Measurements from ENCODE around the gene APPL1.

The APPL1 gene

GRCh38 chr3:57234613-57235575, 7.4 kb downstream of the APPL1 start:
- H3K27ac Mint-ChIP-seq, result no peak overlapping the region
- H3K9me3 Mint-ChIP-seq, result no peaks in the 10 kb centered on the region
- peaks cover 19% of the 10 kb centered on the region for H3K36me3 Mint-ChIP-seq
- DNase-seq, result no peak
- H3K4me3 Mint-ChIP-seq, result no peak overlapping the region
- H3K4me1 Mint-ChIP-seq, result peaks cover 14% of the 10 kb centered on the region
- H3K27me3 Mint-ChIP-seq, result no peaks in the 10 kb centered on the region
- CTCF ChIA-PET, result no interaction called here

DNA sequence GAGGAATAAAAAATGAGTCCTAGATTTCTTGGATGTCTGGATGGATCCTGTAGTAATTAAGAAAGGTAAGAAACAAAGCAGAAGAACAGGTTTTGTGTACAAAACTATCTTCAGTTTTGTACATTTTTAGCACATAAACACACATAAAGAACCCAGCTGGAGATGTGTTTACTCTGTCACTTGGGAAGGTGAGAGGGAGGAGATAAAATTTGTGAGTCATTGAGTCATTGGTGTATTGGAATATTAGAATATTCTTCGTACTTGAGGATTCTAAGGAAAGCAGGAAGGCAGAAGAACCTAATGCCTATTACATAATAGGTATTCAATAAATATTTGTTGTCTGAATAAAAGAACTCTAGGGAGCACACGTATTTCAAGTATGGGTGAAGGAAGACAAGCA, 17.4 kb downstream of the APPL1 start:
- CTCF ChIA-PET, result no interaction called here
- H3K27ac Mint-ChIP-seq, result no peak overlapping the region
- no peaks in the 10 kb centered on the region for H3K4me1 Mint-ChIP-seq
- no peak overlapping the region for H3K4me3 Mint-ChIP-seq
- no peaks in the 10 kb centered on the region for H3K9me3 Mint-ChIP-seq
- H3K27me3 Mint-ChIP-seq, result no peaks in the 10 kb centered on the region
- H3K36me3 Mint-ChIP-seq, result peaks cover 29% of the 10 kb centered on the region
- DNase-seq, result no peak

DNA sequence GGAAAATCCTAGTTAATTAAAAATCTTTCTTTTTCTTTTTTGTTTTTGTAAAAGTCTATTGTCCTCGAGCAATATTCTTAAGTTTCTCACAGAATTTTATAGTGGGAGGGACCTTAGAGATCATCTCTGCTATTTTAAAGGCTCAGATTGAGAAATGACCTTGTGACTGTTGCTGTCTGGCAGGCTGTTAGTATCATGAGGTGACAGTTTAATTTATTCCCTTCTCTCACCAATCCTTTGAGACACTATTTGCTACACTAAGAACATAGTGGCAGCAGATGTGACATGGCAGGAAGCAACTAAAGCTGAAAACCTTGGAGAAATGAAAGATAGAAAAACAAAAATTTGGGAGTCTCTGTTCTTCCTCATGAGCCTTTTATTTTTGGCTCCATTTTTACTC, 24.9 kb downstream of the APPL1 start:
- CTCF ChIA-PET, result no interaction called here
- Mint-ChIP-seq H3K4me1 (no peaks in the 10 kb centered on the region), H3K4me3 (no peak overlapping the region), H3K9me3 (no peaks in the 10 kb centered on the region), H3K27me3 (no peaks in the 10 kb centered on the region), H3K36me3 (peaks cover 24% of the 10 kb centered on the region), H3K27ac (peak overlapping the region; percentile 12)
- no peak for DNase-seq

DNA sequence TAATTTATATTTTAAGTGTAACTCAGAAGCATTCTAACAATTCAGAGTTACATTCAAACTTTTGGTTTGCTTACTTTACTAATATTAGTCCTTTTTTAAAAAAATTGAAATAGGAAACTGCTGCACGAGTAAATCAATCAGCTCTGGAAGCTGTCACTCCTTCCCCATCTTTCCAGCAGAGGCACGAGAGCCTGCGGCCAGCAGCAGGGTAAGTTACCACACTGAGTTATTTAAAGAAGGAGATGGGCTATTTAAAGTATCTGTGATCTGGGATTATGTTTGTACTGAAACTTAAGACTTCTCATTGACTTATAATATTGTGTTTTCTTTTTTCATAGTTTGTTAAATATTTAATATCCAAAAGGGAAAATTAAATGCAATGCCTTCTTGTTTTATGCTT, 29.3 kb downstream of the APPL1 start:
- Mint-ChIP-seq H3K27me3 (no peaks in the 10 kb centered on the region), H3K4me3 (no peak overlapping the region), H3K36me3 (peaks cover 40% of the 10 kb centered on the region), H3K4me1 (no peaks in the 10 kb centered on the region), H3K9me3 (no peaks in the 10 kb centered on the region), H3K27ac (no peak overlapping the region)
- DNase-seq, result no peak
- CTCF ChIA-PET, result no interaction called here

GRCh38 chr3:57257678-57258077, 30.1 kb downstream of the APPL1 start:
- no peak overlapping the region for H3K4me3 Mint-ChIP-seq
- H3K9me3 Mint-ChIP-seq, result no peaks in the 10 kb centered on the region
- DNase-seq, result no peak
- CTCF ChIA-PET, result no interaction called here
- H3K27me3 Mint-ChIP-seq, result no peaks in the 10 kb centered on the region
- peaks cover 43% of the 10 kb centered on the region for H3K36me3 Mint-ChIP-seq
- no peaks in the 10 kb centered on the region for H3K4me1 Mint-ChIP-seq
- no peak overlapping the region for H3K27ac Mint-ChIP-seq

DNA sequence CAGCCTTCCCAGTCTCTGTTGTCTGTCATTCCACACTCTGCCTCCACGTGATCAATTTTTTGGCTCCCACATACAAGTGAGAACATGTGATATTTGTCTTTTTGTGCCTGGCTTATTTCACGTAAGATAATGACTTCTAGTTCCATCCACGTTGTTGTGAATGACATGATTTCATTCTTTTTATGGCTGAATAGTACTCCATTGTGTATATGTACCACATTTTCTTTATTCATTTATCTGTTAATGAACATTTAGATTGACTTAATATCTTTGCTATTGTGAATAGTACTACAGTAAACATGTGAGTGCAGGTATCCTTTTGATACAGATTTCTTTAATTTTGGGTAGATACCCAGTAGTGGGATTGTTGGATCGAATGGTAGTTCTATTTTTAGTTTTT, 33.6 kb downstream of the APPL1 start:
- CTCF ChIA-PET, result no interaction called here
- no peak overlapping the region for H3K27ac Mint-ChIP-seq
- no peaks in the 10 kb centered on the region for H3K4me1 Mint-ChIP-seq
- H3K4me3 Mint-ChIP-seq, result no peak overlapping the region
- peaks cover 4% of the 10 kb centered on the region for H3K9me3 Mint-ChIP-seq
- no peaks in the 10 kb centered on the region for H3K27me3 Mint-ChIP-seq
- peaks cover 59% of the 10 kb centered on the region for H3K36me3 Mint-ChIP-seq
- no peak for DNase-seq

GRCh38 chr3:57261929-57262328, 34.4 kb downstream of the APPL1 start:
- Mint-ChIP-seq H3K9me3 (peaks cover 4% of the 10 kb centered on the region), H3K4me1 (no peaks in the 10 kb centered on the region), H3K36me3 (peaks cover 65% of the 10 kb centered on the region), H3K4me3 (no peak overlapping the region), H3K27ac (peak overlapping the region; percentile 12), H3K27me3 (no peaks in the 10 kb centered on the region)
- CTCF ChIA-PET, result no interaction called here
- DNase-seq, result no peak

GRCh38 chr3:57268416-57268815, 40.9 kb downstream of the APPL1 start:
- Mint-ChIP-seq H3K4me1 (no peaks in the 10 kb centered on the region), H3K9me3 (peaks cover 2% of the 10 kb centered on the region), H3K27me3 (no peaks in the 10 kb centered on the region), H3K4me3 (no peak overlapping the region), H3K27ac (no peak overlapping the region), H3K36me3 (peaks cover 53% of the 10 kb centered on the region)
- DNase-seq, result no peak
- CTCF ChIA-PET, result no interaction called here

- DNase-seq, result no peak
- H3K27me3 Mint-ChIP-seq, result no peaks in the 10 kb centered on the region
Observed at GRCh38 chr3:57274845-57275244, 47.3 kb downstream of the APPL1 start.

DNA sequence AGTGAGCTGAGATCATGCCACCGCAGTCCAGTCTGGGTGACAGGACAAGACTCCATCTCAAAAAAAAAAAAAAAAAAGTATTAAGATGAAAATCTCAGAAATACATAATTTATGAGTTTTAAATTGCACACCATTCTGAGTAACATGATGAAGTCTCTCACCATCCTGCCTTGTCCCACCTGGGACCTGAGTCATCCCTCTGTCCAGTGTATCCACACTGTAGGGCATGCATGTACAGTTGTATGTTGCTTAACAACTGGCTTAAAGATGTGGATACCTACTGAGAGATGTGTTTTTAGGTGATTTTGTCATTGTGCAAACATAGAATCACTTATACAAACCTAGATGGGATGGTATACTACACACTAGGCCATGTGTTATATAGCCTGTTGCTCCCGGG, 47.9 kb downstream of the APPL1 start:
- Mint-ChIP-seq H3K27ac (no peak overlapping the region), H3K4me1 (no peaks in the 10 kb centered on the region), H3K36me3 (peaks cover 6% of the 10 kb centered on the region), H3K9me3 (peaks cover 2% of the 10 kb centered on the region), H3K4me3 (no peak overlapping the region), H3K27me3 (no peaks in the 10 kb centered on the region)
- CTCF ChIA-PET, result no interaction called here
- DNase-seq, result no peak

More at GRCh38 chr3:57274845-57275244, 47.3 kb downstream of the APPL1 start:
- H3K9me3 Mint-ChIP-seq, result peaks cover 2% of the 10 kb centered on the region
- no peaks in the 10 kb centered on the region for H3K4me1 Mint-ChIP-seq
- CTCF ChIA-PET, result no interaction called here
- peaks cover 8% of the 10 kb centered on the region for H3K36me3 Mint-ChIP-seq
- H3K4me3 Mint-ChIP-seq, result no peak overlapping the region
- H3K27ac Mint-ChIP-seq, result no peak overlapping the region

DNA sequence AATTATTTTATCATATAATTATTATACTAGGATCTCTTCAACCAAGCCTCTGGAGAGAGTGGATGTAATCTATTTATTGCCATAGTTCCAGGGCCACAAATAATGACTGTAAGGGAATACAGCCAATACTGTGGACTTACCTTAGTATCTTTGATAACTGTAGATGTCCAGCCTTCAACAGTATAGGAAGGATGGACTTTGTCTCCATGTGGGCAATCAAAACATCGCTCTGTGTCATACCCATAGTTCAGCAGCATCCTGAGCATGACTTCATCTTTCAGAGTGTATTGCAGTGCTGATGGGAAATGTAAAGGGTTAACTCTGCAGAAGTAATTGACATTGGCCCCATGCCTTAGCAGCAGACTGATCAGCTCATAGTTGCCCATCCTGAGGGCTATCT, 50.7 kb downstream of the APPL1 start:
- Mint-ChIP-seq H3K4me3 (no peak overlapping the region), H3K9me3 (peaks cover 2% of the 10 kb centered on the region), H3K27ac (no peak overlapping the region), H3K4me1 (no peaks in the 10 kb centered on the region), H3K36me3 (peaks cover 5% of the 10 kb centered on the region), H3K27me3 (no peaks in the 10 kb centered on the region)
- CTCF ChIA-PET, result no interaction called here
- DNase-seq, result no peak

- H3K36me3 Mint-ChIP-seq, result peaks cover 1% of the 10 kb centered on the region
Observed at GRCh38 chr3:57279685-57280084, 52.2 kb downstream of the APPL1 start.

DNA sequence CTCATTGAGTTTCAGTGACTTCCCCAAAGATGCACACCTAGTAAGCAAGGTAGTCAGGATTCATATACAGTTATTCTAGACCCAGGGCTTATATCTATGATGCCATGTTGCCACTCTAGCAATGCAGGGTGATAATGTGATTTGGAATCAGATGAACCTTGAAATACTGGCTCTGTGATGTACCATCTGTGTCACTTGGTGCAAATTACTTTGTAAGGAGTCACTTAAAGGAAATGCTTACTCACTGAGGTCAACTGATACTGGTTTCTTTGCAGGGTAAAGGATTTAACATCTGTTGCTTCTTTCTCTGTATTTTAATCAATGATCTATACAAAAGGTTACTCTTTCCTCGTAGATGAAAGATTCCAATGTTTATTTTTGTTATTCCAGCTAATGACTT, 54.2 kb downstream of the APPL1 start:
- no peak for DNase-seq
- Mint-ChIP-seq H3K9me3 (peaks cover 2% of the 10 kb centered on the region), H3K27ac (no peak overlapping the region), H3K4me3 (no peak overlapping the region), H3K27me3 (no peaks in the 10 kb centered on the region), H3K4me1 (no peaks in the 10 kb centered on the region), H3K36me3 (peaks cover 1% of the 10 kb centered on the region)
- CTCF ChIA-PET, result interaction anchor here (0.6 kb wide), 1 partner anchor 110 kb away, joined by 3 read pairs; no protein-coding TSS in a partner anchor

More at GRCh38 chr3:57279685-57280084, 52.2 kb downstream of the APPL1 start:
- Mint-ChIP-seq H3K9me3 (peaks cover 2% of the 10 kb centered on the region), H3K27ac (no peak overlapping the region), H3K4me1 (no peaks in the 10 kb centered on the region), H3K4me3 (no peak overlapping the region), H3K27me3 (no peaks in the 10 kb centered on the region)
- DNase-seq, result no peak
- CTCF ChIA-PET, result no interaction called here

- H3K9me3 Mint-ChIP-seq, result peaks cover 2% of the 10 kb centered on the region
- no peak for DNase-seq
- H3K36me3 Mint-ChIP-seq, result peaks cover 1% of the 10 kb centered on the region
- H3K27me3 Mint-ChIP-seq, result peaks cover 8% of the 10 kb centered on the region
- CTCF ChIA-PET, result no interaction called here
- no peak overlapping the region for H3K4me3 Mint-ChIP-seq
- no peaks in the 10 kb centered on the region for H3K4me1 Mint-ChIP-seq
- H3K27ac Mint-ChIP-seq, result no peak overlapping the region
Observed at GRCh38 chr3:57283334-57283733, 55.8 kb downstream of the APPL1 start.

- H3K36me3 Mint-ChIP-seq, result no peaks in the 10 kb centered on the region
- CTCF ChIA-PET, result no interaction called here
- no peaks in the 10 kb centered on the region for H3K9me3 Mint-ChIP-seq
- no peak overlapping the region for H3K27ac Mint-ChIP-seq
- H3K27me3 Mint-ChIP-seq, result peaks cover 13% of the 10 kb centered on the region
- no peak overlapping the region for H3K4me3 Mint-ChIP-seq
- DNase-seq, result no peak
- no peaks in the 10 kb centered on the region for H3K4me1 Mint-ChIP-seq
Observed at GRCh38 chr3:57287205-57287604, 59.7 kb downstream of the APPL1 start.
